NCI-H82 treated with DMSO at 0.1 percent for 48 hours (cell line): ENCODE results near the gene PRXL2B.
"Not testable (repeated sequence)": the region's sequence is repeated elsewhere in the genome, so short reads cannot be mapped to it uniquely, and the experiment has no call there.

Experiments
- DNase-seq: peaks from one replicate; lab custom pipeline; 2025; ENCODE audit not compliant: unreplicated experiment; lab: John Stamatoyannopoulos, UW

PRXL2B gene

GRCh38 chr1:2564006-2564814, 22.4 kb upstream of the PRXL2B start:
- DNase-seq = no peak

DNA sequence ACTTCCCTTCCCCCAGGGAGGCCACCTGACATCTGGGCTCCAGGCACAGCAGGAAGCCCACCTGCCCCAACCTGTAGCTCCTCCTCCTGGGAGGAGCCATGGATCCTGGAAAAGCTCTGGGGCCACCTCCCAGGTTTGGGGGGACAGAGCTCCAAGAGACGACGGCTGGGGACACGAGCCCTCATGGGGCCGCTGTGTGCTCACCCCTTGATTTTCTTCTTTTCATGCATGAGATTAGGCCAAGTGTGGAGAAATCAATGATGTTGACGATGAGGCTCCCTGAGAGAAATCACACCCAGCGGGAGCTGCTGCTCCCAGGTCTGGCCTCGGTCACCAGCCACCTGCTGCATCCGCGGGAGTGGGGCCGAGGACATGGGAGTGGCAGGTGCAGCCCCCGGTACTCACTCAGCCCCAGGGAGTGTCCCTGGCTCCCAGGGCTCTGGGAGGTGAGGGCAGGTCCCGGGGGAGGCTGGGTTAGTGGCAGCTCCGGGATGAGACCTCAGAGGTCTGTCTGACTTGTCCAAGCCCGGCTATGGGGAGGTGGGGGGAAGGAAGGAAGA, 21.7 kb upstream of the PRXL2B start:
- DNase-seq = no peak

DNA sequence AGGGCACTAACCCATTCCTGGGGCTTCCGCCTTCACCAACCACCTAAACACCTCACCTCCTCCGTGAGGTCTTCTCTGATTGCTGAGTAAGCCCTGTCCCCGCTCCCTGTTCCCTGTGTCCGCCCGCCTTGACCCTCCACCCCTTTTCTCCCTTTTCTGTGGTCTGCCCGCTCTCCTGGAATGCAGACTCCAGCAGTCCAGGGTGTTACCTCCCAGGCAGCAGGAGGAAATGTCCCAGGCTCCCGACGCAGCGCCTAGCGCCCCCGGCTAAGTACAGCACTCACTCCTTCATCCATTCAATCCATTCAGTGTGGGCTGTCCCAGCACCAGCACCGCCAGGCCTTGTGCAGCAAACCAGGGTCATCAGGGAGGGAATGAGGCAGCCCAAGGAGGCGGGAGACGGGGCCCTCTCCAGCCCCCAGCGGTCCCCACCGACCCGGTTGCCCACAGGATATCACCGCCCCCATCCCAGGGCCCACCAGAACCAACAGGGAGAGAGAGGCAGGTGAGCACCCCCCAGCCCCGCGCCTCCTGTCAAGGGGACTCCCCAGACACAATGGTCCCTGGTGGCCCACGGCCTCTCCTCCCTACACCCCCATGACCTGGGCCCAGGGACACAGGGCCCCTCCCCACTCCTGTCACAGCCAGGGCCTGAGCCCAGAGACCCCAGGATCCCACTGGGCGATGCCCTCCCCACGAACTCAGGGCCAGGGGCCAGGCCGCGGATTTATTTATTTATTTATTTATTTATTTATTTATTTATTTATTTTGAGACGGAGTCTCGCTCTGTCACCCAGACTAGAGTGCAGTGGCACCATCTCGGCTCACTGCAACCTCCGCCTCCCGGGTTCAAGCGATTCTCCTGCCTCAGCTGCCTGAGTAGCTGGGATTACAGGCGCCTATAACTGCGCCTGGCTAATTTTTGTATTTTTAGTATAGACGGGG, 20.2 kb upstream of the PRXL2B start:
- no peak for DNase-seq

DNA sequence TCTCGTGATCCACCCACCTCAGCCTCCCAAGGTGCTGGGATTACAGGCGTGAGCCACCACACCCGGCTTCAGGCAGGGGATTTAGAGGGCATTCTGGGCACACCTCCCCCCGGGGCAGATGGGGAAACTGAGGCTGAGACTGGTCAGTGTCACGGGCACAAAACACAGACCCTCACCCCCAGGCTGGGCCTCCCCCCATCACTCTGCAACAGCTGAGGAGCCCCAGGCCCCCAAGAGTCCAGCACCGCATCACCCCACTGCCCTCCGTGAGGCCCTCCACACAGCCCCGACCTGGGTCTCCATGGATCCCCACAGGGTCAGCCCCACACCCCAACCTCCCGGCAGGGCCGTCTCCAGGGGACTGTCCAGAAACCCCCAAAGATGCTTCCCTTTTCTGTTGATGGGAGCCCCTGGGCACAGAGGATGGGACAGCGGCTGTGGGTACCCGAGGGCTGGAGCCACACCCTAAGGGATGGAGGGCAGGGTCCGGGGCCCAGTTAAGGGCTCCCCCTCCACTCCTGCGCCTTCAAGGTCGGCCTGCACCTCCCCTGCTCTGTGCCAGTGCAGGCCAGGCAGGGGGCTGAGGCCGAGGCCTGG, 19.4 kb upstream of the PRXL2B start:
- no peak for DNase-seq

DNA sequence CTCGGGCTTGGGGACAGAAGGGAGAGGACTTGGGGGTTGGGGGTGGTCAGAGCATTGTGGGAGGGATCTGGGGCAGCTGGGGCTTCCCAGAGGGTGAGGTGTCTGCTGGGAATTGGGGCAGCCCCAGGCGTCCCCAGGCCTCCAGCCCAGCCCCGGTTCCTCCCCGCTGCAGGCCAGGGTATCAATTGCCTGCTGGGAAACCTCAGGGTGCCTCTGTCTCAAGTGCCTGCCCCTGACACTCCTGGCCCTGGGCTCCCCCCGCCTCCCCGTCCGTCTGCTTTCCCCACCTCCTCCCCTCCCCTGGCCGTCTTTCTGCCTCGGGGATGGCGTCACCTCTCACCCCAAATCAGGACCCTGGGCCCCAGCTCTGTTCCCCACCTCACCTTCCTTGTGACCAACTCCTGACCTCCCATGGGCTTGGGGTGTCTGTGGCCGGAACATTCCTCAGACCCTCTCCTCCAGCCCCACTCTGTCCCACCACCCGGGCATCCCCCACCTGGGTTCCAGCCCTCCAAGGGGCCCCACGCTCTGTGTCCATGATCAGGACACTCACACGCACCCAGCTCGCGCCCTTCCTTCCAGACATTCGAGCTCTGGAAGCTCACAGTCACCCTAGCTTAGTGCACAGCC, 18.3 kb upstream of the PRXL2B start:
- DNase-seq = not testable (repeated sequence)

DNA sequence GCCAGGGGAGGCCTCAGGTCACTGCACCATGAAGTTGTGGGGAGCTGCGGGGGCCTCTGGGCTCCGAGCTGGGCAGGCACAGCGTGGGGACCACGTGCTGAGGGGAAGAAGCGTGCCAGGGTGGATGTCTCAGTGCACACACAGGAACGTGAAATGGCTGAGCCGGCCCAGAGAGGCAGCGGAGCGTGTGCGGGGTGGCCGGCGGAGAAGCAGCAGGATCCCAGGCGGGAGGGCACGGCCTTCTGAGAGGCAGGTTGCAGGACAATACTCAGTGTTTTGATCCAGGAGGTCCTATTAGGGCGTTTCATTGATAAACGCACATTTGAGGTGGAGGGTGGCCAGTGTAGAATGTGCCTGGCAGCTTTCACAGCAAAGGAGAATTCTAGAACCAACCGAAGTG, 17.5 kb upstream of the PRXL2B start:
- no peak for DNase-seq

GRCh38 chr1:2569703-2570102, 16.9 kb upstream of the PRXL2B start:
- not testable (repeated sequence) for DNase-seq

- DNase-seq = no peak
Observed at GRCh38 chr1:2570332-2570731, 16.2 kb upstream of the PRXL2B start.

GRCh38 chr1:2571348-2571747, 15.2 kb upstream of the PRXL2B start:
- DNase-seq = no peak

DNA sequence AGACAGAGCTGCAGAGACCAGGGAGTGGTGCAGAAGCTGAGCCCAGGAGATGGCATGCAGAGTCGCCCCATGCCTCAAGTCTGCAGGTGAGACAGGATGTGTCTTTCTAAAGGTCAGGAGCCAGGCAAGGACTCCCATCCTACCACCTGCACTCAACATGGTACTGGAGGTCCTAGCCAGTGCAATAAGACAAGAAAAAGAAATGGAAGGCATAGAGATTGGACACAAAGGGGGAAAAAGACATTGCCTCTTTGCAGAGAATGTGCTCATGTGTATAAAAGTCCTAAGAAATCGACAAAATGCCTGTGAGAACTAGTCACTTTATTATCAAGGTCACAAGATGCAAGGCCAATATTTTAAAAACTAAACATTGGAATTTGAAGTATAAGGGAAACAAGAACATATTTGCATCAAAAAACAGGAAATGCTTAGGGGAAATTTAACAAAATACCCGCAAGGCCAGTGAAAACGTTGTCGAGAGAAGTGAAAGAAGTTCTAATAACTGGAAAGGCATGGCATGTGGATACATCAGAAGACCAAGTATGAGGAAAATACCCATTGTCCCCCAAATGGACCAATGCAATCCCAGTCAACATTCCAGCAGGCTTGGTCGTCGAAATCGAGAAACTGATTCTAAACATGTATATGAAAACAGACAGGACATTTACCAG, 13.2 kb upstream of the PRXL2B start:
- no peak for DNase-seq

GRCh38 chr1:2574350-2574749, 12.2 kb upstream of the PRXL2B start:
- DNase-seq = no peak

DNA sequence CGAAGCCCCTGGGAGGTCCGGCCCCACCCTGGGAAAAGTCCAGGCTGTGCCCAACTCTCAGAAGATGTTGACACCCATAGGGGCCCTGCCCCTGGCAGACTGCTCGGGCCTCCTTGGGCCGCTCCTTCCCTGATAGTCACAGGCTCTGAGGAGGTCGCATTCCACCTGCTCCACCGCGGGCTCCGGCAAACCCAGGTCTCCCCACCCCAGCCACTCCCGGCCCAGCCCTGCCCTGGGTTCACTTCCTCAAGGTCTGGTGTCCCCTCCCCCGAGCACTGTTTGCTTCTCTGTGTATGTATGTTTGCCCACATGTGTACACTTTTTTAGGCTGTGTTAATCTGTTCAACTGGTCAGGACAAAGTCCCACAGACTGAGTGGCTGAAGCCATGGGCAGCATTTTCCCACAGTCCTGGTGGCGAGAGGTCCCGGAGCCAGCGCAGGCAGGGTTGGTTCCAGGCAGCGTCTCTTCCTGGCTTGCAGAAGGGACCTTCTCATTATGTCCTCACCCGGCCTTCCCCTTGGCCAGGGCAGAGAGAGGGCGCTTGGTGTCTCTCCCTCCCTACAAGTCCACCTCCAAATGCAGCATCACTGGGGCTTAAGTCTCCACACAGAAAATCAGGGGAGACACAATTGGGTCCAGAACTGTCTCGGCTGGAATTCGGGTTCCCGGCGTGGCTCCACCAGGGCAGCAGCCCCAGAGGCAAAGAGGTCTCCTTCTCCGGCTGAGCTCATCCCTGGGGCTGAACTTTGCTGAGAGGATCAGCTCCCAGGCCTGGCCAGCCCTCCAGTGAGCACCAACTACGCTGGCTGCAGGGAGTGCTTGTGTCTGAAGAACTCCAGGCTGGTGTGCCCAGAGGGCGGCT, 10.5 kb upstream of the PRXL2B start:
- no peak for DNase-seq

- not testable (repeated sequence) for DNase-seq
Observed at GRCh38 chr1:2577565-2578075, 9.0 kb upstream of the PRXL2B start.

- no peak for DNase-seq
Observed at GRCh38 chr1:2578758-2579118, 7.8 kb upstream of the PRXL2B start.

GRCh38 chr1:2580691-2581090, 5.9 kb upstream of the PRXL2B start:
- DNase-seq = no peak

DNA sequence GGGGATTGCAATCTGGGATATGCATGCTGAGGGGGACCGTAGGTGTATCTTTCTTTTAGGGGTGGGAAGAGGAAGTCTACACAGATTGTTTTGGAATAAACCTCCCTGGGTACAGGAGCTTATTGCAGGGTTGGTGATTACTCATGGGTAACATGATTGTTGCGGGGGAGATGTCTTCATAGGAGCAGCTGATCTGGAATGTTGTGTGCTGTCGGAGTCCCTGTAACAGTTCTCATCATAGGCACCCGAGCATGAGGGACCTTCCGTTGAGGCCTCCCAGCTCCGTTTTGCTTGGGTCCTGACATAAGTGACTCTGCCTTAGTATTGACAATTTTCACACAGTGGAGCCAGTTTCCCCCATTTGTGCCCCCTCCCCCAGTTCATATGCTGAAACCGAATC, 4.2 kb upstream of the PRXL2B start:
- no peak for DNase-seq

GRCh38 chr1:2583331-2583791, 3.2 kb upstream of the PRXL2B start:
- DNase-seq = no peak

GRCh38 chr1:2583871-2584351, 2.7 kb upstream of the PRXL2B start:
- no peak for DNase-seq
